H9 (cell line): ENCODE data around the gene GRB14. TPM values are rescaled to one million over a fixed set of nuclear protein-coding genes. Genes with fewer than 3 reads are reported as not detected.

Experiments used
- DNase-seq: peaks from one replicate; pipeline ENCODE4 v3.0.0-alpha.2; 2017
- H2AFZ ChIP-seq: one replicate; pipeline ENCODE4 v1.6.1; 2013; ENCODE audit warnings: mild to moderate bottlenecking, low read length, control low read depth, moderate library complexity
- H2AK5ac ChIP-seq: 2 replicates; pipeline ENCODE4 v1.6.1; 2013; ENCODE audit warnings: low read length, control low read depth, mixed read lengths; ENCODE audit not compliant: insufficient read length
- H2BK120ac ChIP-seq: one replicate; pipeline ENCODE4 v1.6.1; 2013; ENCODE audit warnings: low read depth, mild to moderate bottlenecking, low read length, control low read depth, inconsistent platforms; ENCODE audit not compliant: poor library complexity, severe bottlenecking
- H2BK12ac ChIP-seq: 2 replicates; pipeline ENCODE4 v1.6.1; 2013; ENCODE audit warnings: low read length, control low read depth, mixed read lengths, low read depth; ENCODE audit not compliant: insufficient read length
- H2BK15ac ChIP-seq: 2 replicates; pipeline ENCODE4 v1.6.1; 2013; ENCODE audit warnings: low read depth, low read length, control low read depth
- H2BK20ac ChIP-seq: one replicate; pipeline ENCODE4 v1.6.1; 2013; ENCODE audit warnings: low read depth, mild to moderate bottlenecking, low read length, control low read depth, inconsistent platforms; ENCODE audit not compliant: poor library complexity, severe bottlenecking
- H2BK5ac ChIP-seq: 2 replicates; pipeline ENCODE4 v1.6.1; 2013; ENCODE audit warnings: low read length, control low read depth, mixed read lengths; ENCODE audit not compliant: insufficient read length
- H3K14ac ChIP-seq: 2 replicates; pipeline ENCODE4 v1.6.1; 2013; ENCODE audit warnings: low read length, control low read depth; ENCODE audit not compliant: insufficient read depth
- H3K18ac ChIP-seq: 2 replicates; pipeline ENCODE4 v1.6.1; 2013; ENCODE audit warnings: low read depth, mild to moderate bottlenecking, mixed read lengths, low read length, control low read depth; ENCODE audit not compliant: insufficient read length
- H3K23ac ChIP-seq: 2 replicates; pipeline ENCODE4 v1.6.1; 2013; ENCODE audit warnings: low read length, control low read depth, mixed read lengths, low read depth; ENCODE audit not compliant: insufficient read length
- H3K23me2 ChIP-seq: 2 replicates; pipeline ENCODE4 v1.6.1; 2013; ENCODE audit warnings: low read depth, mild to moderate bottlenecking, mixed read lengths, low read length, control low read depth; ENCODE audit not compliant: insufficient read length, poor library complexity, severe bottlenecking
- H3K27ac ChIP-seq: 2 replicates; pipeline ENCODE4 v1.5.1; 2013; ENCODE audit warnings: low read length, control low read depth, mixed read lengths, low read depth; ENCODE audit not compliant: insufficient read length
- H3K27me3 ChIP-seq: 2 replicates; pipeline ENCODE4 v1.6.1; 2013; ENCODE audit warnings: low read length, control low read depth, inconsistent platforms; ENCODE audit not compliant: insufficient read depth
- H3K4ac ChIP-seq: 2 replicates; pipeline ENCODE4 v1.6.1; 2013; ENCODE audit warnings: low read depth, mild to moderate bottlenecking, control low read depth, inconsistent platforms, low read length, moderate library complexity
- H3K4me1 ChIP-seq: 2 replicates; pipeline ENCODE4 v1.6.1; 2013; ENCODE audit warnings: low read length, control low read depth, inconsistent platforms; ENCODE audit not compliant: insufficient read depth
- H3K4me2 ChIP-seq: 2 replicates; pipeline ENCODE4 v1.6.1; 2013; ENCODE audit warnings: low read length, control low read depth, mixed read lengths; ENCODE audit not compliant: insufficient read length, insufficient read depth
- H3K56ac ChIP-seq: 2 replicates; pipeline ENCODE4 v1.6.1; 2013; ENCODE audit warnings: low read depth, mild to moderate bottlenecking, mixed read lengths, low read length, control low read depth; ENCODE audit not compliant: insufficient read length
- H3K79me1 ChIP-seq: 2 replicates; pipeline ENCODE4 v1.6.1; 2013; ENCODE audit warnings: low read depth, mild to moderate bottlenecking, moderate library complexity, low read length, control low read depth, inconsistent platforms; ENCODE audit not compliant: insufficient read depth, poor library complexity, severe bottlenecking
- H3K79me2 ChIP-seq: 2 replicates; pipeline ENCODE4 v1.6.1; 2013; ENCODE audit warnings: low read length, control low read depth, inconsistent platforms; ENCODE audit not compliant: insufficient read depth
- H3K9ac ChIP-seq: 2 replicates; pipeline ENCODE4 v1.6.1; 2013; ENCODE audit warnings: low read length, control low read depth, mixed read lengths; ENCODE audit not compliant: insufficient read length; ENCODE audit errors: extremely low read depth
- H3K9me3 ChIP-seq: one replicate; pipeline ENCODE4 v1.6.1; 2013; ENCODE audit warnings: low read depth, low read length, inconsistent platforms; ENCODE audit not compliant: control insufficient read depth
- H3T11ph ChIP-seq: one replicate; pipeline ENCODE4 v1.6.1; 2013; ENCODE audit warnings: mild to moderate bottlenecking, low read length, control low read depth, inconsistent platforms
- H4K20me1 ChIP-seq: one replicate; pipeline ENCODE4 v1.6.1; 2013; ENCODE audit not compliant: control insufficient read depth, insufficient read length, insufficient read depth
- H4K5ac ChIP-seq: 2 replicates; pipeline ENCODE4 v1.6.1; 2013; ENCODE audit warnings: low read depth, mild to moderate bottlenecking, mixed read lengths, low read length, control low read depth; ENCODE audit not compliant: insufficient read length
- H4K8ac ChIP-seq: replicated peaks from 2 replicates; pipeline ENCODE4 v1.6.1; 2013; ENCODE audit warnings: low read length, control low read depth, mixed read lengths, low read depth; ENCODE audit not compliant: insufficient read length
- H4K91ac ChIP-seq: 2 replicates; pipeline ENCODE4 v1.6.1; 2013; ENCODE audit warnings: low read depth, mild to moderate bottlenecking, moderate library complexity, mixed read lengths, low read length, control low read depth; ENCODE audit not compliant: insufficient read length
- H3K27ac Mint-ChIP-seq, 3 experiments: 2 replicates in 2 of 3; 3 replicates in 1 of 3; pipeline ENCODE4 v1.8.0; 2020 to 2021; ENCODE audit warnings: mixed read lengths in 3 of 3, mild to moderate bottlenecking in 1 of 3, moderate library complexity in 1 of 3
- H3K27me3 Mint-ChIP-seq: 2 replicates; pipeline ENCODE4 v1.8.0; 2021; ENCODE audit warnings: low read depth, mild to moderate bottlenecking, moderate library complexity, mixed read lengths
- H3K36me3 Mint-ChIP-seq, 3 experiments: 2 replicates in 2 of 3; 3 replicates in 1 of 3; pipeline ENCODE4 v1.8.0; 2020 to 2021; ENCODE audit warnings: low read depth in 3 of 3, mixed read lengths in 3 of 3; ENCODE audit not compliant: insufficient read depth in 1 of 3
- H3K4me1 Mint-ChIP-seq, 2 experiments: 2 replicates each; pipeline ENCODE4 v1.8.0; 2020; ENCODE audit warnings: mixed read lengths in 2 of 2
- H3K4me3 Mint-ChIP-seq, 2 experiments: 2 replicates in 1 of 2; 3 replicates in 1 of 2; pipeline ENCODE4 v1.8.0; 2020 to 2021; ENCODE audit warnings: mild to moderate bottlenecking in 2 of 2, mixed read lengths in 2 of 2, moderate library complexity in 1 of 2
- H3K9me3 Mint-ChIP-seq, 2 experiments: 2 replicates in 1 of 2; 3 replicates in 1 of 2; pipeline ENCODE4 v1.8.0; 2020; ENCODE audit warnings: mild to moderate bottlenecking in 2 of 2, mixed read lengths in 2 of 2, moderate library complexity in 1 of 2
- CTCF ChIP-seq: fragments of 200-600 bp; sonication (generic); conservative IDR thresholded peaks from 3 replicates; pipeline ENCODE4 v1.8.0; 2021; ENCODE audit warnings: antibody characterized with exemption, mild to moderate bottlenecking
- total RNA-seq: library from RNA; stranded (reverse); gene quantifications from 2 replicates; pipeline ENCODE4 v1.2.1, GENCODE V29; 2021

Gene GRB14
- total RNA-seq, 1 experiment from 2014 or later, result 7.6 TPM

DNA sequence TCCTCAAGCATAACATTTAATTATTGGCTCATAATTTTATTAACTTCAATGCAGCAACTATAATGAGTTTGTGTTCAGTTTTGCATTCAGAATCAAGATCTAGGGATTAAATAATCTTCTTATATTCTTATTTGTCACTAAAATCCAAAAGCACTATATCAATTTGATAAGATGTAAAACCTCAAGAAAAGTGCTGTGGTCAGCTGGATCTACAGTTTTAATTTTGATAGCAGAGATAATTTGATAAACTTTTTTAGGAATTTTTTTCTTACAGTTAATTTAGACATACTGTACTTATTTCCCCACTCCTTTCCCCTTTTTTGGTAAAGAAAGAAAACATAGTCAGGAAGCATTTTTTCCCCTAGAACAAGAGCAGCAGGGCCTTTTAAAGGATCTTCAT is 146.4 kb downstream of the GRB14 start:
- H3K36me3 Mint-ChIP-seq, result no peaks in the 10 kb centered on the region
- H3K27ac ChIP-seq, result no peak overlapping the region

More for the DNA sequence above, 146.4 kb downstream of the GRB14 start:
- no peak overlapping the region for H2BK120ac ChIP-seq
- H2BK20ac ChIP-seq, result no peak overlapping the region
- H4K8ac ChIP-seq, result no peak overlapping the region
- no peak for TF ChIP-seq CTCF
- Mint-ChIP-seq H3K27me3 (no peaks in the 10 kb centered on the region), H3K4me1 (no peaks in the 10 kb centered on the region), H3K9me3 (no peaks in the 10 kb centered on the region), H3K27ac (no peak overlapping the region), H3K4me3 (no peak overlapping the region)
- H3K23me2 ChIP-seq, result no peaks in the 10 kb centered on the region
- no peaks in the 10 kb centered on the region for H3K9me3 ChIP-seq
- H3K27me3 ChIP-seq, result no peaks in the 10 kb centered on the region
- H3K9ac ChIP-seq, result no peak overlapping the region
- no peak overlapping the region for H2BK5ac ChIP-seq
- no peak overlapping the region for H2BK15ac ChIP-seq
- no peak overlapping the region for H3K18ac ChIP-seq
- H4K5ac ChIP-seq, result no peak overlapping the region
- H3T11ph ChIP-seq, result no peak overlapping the region
- H2AK5ac ChIP-seq, result no peak overlapping the region
- no peaks in the 10 kb centered on the region for H4K20me1 ChIP-seq
- H3K23ac ChIP-seq, result no peak overlapping the region
- H3K79me2 ChIP-seq, result no peaks in the 10 kb centered on the region
- no peaks in the 10 kb centered on the region for H3K4me1 ChIP-seq
- H2BK12ac ChIP-seq, result no peak overlapping the region
- H3K4me2 ChIP-seq, result no peak overlapping the region
- no peak overlapping the region for H4K91ac ChIP-seq
- no peak for DNase-seq
- H3K56ac ChIP-seq, result no peak overlapping the region
- H3K4ac ChIP-seq, result no peak overlapping the region
- H2AFZ ChIP-seq, result no peak overlapping the region
- H3K14ac ChIP-seq, result no peak overlapping the region
- H3K79me1 ChIP-seq, result no peaks in the 10 kb centered on the region
